Liver (tissue), 9 donors: ENCODE measurements around the gene PHC1. TPM values are rescaled to one million over a fixed set of nuclear protein-coding genes. Genes with fewer than 3 reads are reported as not detected.
"Not testable (repeated sequence)": the region's sequence is repeated elsewhere in the genome, so short reads cannot be mapped to it uniquely, and the experiment has no call there.

ENCODE experiments used
- DNase-seq: peaks from one replicate; pipeline ENCODE4 v3.0.0-alpha.2; 2017; ENCODE audit warnings: low spot score
- H3K27ac ChIP-seq, 2 donors: one replicate each; pipeline ENCODE4 v1.7.0; 2013; ENCODE audit warnings: inconsistent platforms in 2 of 2, low read length in 2 of 2, control low read depth in 1 of 2, low read depth in 1 of 2, mild to moderate bottlenecking in 1 of 2
- H3K27me3 ChIP-seq, 4 donors: one replicate each; pipeline versions ENCODE4 v1.6.1 to v1.7.0; 2013; ENCODE audit warnings: low read length in 3 of 4, inconsistent platforms in 1 of 4, mild to moderate bottlenecking in 1 of 4, moderate library complexity in 1 of 4; ENCODE audit not compliant: control insufficient read depth in 4 of 4, insufficient read depth in 4 of 4
- H3K36me3 ChIP-seq, 4 donors: one replicate each; pipeline versions ENCODE4 v1.6.1 to v1.7.0; 2013; ENCODE audit warnings: low read length in 3 of 4, mild to moderate bottlenecking in 3 of 4, low read depth in 1 of 4, moderate library complexity in 1 of 4; ENCODE audit not compliant: control insufficient read depth in 4 of 4, insufficient read depth in 3 of 4
- H3K4me1 ChIP-seq, 4 donors: one replicate each; pipeline versions ENCODE4 v1.6.1 to v1.7.0; 2013; ENCODE audit warnings: low read length in 3 of 4, mild to moderate bottlenecking in 3 of 4, moderate library complexity in 1 of 4; ENCODE audit not compliant: control insufficient read depth in 4 of 4, insufficient read depth in 4 of 4
- H3K4me3 ChIP-seq, 3 donors: one replicate each; pipeline versions ENCODE4 v1.6.1 to v1.7.0; 2013; ENCODE audit warnings: low read length in 3 of 3, control low read depth in 1 of 3, low read depth in 1 of 3, mild to moderate bottlenecking in 1 of 3
- H3K9ac ChIP-seq, 2 donors: one replicate each; pipeline ENCODE4 v1.7.0; 2013; ENCODE audit warnings: low read length in 2 of 2, mild to moderate bottlenecking in 2 of 2, moderate library complexity in 2 of 2, control low read depth in 1 of 2, low read depth in 1 of 2
- H3K9me3 ChIP-seq, 4 donors: one replicate each; pipeline versions ENCODE4 v1.6.1 to v1.7.0; 2013; ENCODE audit warnings: low read length in 3 of 4; ENCODE audit not compliant: control insufficient read depth in 4 of 4
- CTCF ChIP-seq: fragments of 150-350 bp; IDR thresholded peaks from 2 replicates; pipeline ENCODE4 v1.5.1; 2017; ENCODE audit warnings: improper control_type of control experiment, low read depth, low read length; ENCODE audit not compliant: missing input control
- EGR1 ChIP-seq, 2 donors: IDR thresholded peaks; 2 replicates each; pipeline ENCODE4 v1.6.1; 2016 to 2018; ENCODE audit warnings: antibody characterized with exemption in 2 of 2, low read depth in 2 of 2
- HNF4A ChIP-seq, 2 donors: conservative IDR thresholded peaks; 2 replicates each; pipeline ENCODE4 v1.6.1; 2016; ENCODE audit warnings: antibody characterized with exemption in 2 of 2, mild to moderate bottlenecking in 2 of 2
- MAX ChIP-seq: IDR thresholded peaks from 2 replicates; pipeline ENCODE4 v1.6.1; 2016; ENCODE audit warnings: antibody characterized with exemption
- RXRA ChIP-seq, 2 donors: IDR thresholded peaks; 2 replicates each; pipeline ENCODE4 v1.6.1; 2017 to 2018; ENCODE audit warnings: antibody characterized with exemption in 2 of 2, mild to moderate bottlenecking in 1 of 2
- SP1 ChIP-seq: IDR thresholded peaks from 2 replicates; pipeline ENCODE4 v1.6.1; 2018; ENCODE audit warnings: antibody characterized with exemption, mild to moderate bottlenecking
- ZBTB33 ChIP-seq: IDR thresholded peaks from 2 replicates; pipeline ENCODE4 v1.6.1; 2016; ENCODE audit warnings: antibody characterized with exemption
- WGBS: extraction: QIAGEN DNeasy Blood & Tissue Kit; methylation state at CpG from one replicate; pipeline ENCODE4 v1.1.7; 2013; 5-methylcytosine and 5-hydroxymethylcytosine counted together
- polyA plus RNA-seq, 2 donors: library from polyadenylated mRNA; stranded (reverse) in 1 of 2; unstranded in 1 of 2; fragments of 200-250 nt in 1 of 2; fragments of >200 nt in 1 of 2; fragmentation: Nextera tagmentation in 1 of 2; extraction: Ambion mirVana in 1 of 2; gene quantifications; one replicate each; pipeline versions ENCODE4 v1.2.1 to v1.2.3, GENCODE V29; 2013 to 2015
- total RNA-seq, 2 donors: library from RNA; depleted of rRNA; stranded (reverse); fragments of >200 nt; gene quantifications; one replicate each; pipeline ENCODE4 v1.2.3, GENCODE V29; 2014
- donor health status: healthy.
- donor health status: healthy.
- donor health status: healthy.
- donor health status: healthy.
- donor health status: healthy.

Gene PHC1
- total and polyA plus RNA-seq, 4 donors = 2.4 to 7.6 (median 3.9) TPM

DNA sequence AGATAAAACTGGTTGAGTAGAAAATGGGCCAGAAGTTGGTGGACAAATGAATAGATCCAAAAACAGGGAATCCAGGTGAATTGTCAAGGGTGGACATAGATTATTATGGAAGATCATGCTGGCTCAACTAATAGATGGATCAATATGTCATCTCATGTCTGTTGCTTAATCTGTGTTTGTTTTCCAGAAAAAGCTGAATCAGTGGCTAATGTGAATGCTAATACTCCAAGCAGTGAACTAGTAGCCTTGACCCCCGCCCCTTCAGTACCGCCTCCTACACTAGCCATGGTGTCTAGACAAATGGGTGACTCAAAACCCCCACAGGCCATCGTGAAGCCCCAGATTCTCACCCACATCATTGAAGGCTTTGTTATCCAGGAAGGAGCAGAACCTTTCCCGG lies 19.8 kb downstream of the PHC1 start:
- TF ChIP-seq SP1 (peak; percentile 17), RXRA (IDR thresholded peaks at IDR 0.05) (peak in 1 of 2 donors; percentile 25), HNF4A (conservative IDR thresholded peaks at IDR 0.05) (peak in 1 of 2 donors; percentile 48)
- DNase-seq, H3K9me3 ChIP-seq, H3K27me3 ChIP-seq, H3K27ac ChIP-seq, H3K4me3 ChIP-seq, H3K4me1 ChIP-seq, H3K9ac ChIP-seq, H3K36me3 ChIP-seq: not testable (repeated sequence)
- 42% methylated on average over 4 of the region's 4 CpGs for WGBS

- no peak for DNase-seq
- H3K4me3 ChIP-seq = no peak overlapping the region
- peaks cover 2 to 4% (median 3%) of the 10 kb centered on the region in 4 donors for H3K4me1 ChIP-seq
- H3K27ac ChIP-seq = no peak overlapping the region
- TF ChIP-seq ZBTB33 (no peak), RXRA (IDR thresholded peaks at IDR 0.05) (no peak), MAX (no peak), CTCF (no peak), HNF4A (conservative IDR thresholded peaks at IDR 0.05) (no peak), EGR1 (IDR thresholded peaks at IDR 0.05; ENCODE audit: low read depth in 2 of 2) (no peak)
- no peaks in the 10 kb centered on the region for H3K27me3 ChIP-seq
- no peak overlapping the region for H3K9ac ChIP-seq
- no peaks in the 10 kb centered on the region for H3K9me3 ChIP-seq
- 95% methylated on average over 7 of the region's 7 CpGs for WGBS
- H3K36me3 ChIP-seq = peaks cover 0 to 9% (median 6%) of the 10 kb centered on the region in 4 donors
Measured at GRCh38 chr12:8936735-8937134, 22.4 kb downstream of the PHC1 start.

GRCh38 chr12:8937842-8938442 lies 23.6 kb downstream of the PHC1 start:
- not testable (repeated sequence) for H3K9ac ChIP-seq, H3K27ac ChIP-seq

More at GRCh38 chr12:8937842-8938442, 23.6 kb downstream of the PHC1 start:
- WGBS = 88% methylated on average over 3 of the region's 5 CpGs
- H3K27me3 ChIP-seq, H3K4me1 ChIP-seq, H3K9me3 ChIP-seq, DNase-seq, H3K4me3 ChIP-seq: not testable (repeated sequence)
- peaks cover 5 to 21% (median 14%) of the 10 kb centered on the region in 4 donors for H3K36me3 ChIP-seq
